GM04503 (cell line): ENCODE measurements around the gene GIPR.
"Not testable (repeated sequence)": the region's sequence is repeated elsewhere in the genome, so short reads cannot be mapped to it uniquely, and the experiment has no call there.

Experiments used
- DNase-seq: peaks from one replicate; pipeline ENCODE4 v3.0.0-alpha.2; 2012; ENCODE audit warnings: low read depth

Gene GIPR, protein sequence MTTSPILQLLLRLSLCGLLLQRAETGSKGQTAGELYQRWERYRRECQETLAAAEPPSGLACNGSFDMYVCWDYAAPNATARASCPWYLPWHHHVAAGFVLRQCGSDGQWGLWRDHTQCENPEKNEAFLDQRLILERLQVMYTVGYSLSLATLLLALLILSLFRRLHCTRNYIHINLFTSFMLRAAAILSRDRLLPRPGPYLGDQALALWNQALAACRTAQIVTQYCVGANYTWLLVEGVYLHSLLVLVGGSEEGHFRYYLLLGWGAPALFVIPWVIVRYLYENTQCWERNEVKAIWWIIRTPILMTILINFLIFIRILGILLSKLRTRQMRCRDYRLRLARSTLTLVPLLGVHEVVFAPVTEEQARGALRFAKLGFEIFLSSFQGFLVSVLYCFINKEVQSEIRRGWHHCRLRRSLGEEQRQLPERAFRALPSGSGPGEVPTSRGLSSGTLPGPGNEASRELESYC

GRCh38 chr19:45667620-45668341, at the start of gene GIPR:
TSS of gene GIPR (plus strand) at chr19:45668221. CDS start at chr19:45669521, 1,300 bp downstream.
- DNase-seq, result no peak

DNA sequence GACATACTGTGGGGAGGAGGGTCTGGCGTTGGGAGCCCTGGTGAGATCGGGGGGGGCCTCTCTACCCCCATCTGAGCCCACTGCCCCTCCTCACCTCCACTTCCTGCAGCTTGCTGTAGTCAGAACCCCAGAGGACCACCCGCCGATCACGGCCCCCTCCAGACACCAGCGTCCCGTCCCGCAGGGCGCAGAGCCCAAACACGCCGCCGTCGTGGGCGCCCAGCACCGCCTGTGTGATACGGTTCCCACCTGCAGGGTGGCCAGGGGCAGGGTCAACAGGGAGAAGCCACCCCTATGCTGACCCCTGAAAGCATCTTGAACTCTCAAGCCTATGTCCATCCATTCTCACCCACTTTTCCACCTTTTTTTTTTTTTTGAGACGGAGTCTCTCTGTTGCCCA, 46.6 kb upstream of the GIPR start:
- no peak for DNase-seq

DNA sequence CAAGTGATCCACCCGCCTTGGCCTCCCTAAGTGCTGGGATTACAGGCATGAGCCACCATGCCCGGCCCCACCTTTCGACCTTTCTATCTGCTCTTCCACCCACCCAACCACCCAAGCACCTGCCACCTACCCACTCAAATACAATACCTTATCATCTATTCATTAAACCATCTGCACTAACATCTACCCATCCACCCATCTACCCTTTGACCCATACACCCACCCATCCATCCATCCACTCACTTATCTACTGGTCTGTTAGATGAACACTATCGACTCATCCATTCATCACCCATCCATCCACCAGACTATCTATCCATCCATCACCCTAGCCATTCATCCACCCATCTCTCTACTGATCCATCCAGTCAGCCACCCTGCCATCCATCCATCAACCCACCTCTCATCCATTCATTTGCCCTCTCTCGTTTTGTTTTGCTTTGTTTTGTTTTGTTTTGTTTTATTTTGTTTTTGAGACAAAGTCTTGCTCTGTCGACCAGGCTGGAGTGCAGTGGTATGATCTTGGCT, 46.0 kb upstream of the GIPR start:
- DNase-seq, result no peak

DNA sequence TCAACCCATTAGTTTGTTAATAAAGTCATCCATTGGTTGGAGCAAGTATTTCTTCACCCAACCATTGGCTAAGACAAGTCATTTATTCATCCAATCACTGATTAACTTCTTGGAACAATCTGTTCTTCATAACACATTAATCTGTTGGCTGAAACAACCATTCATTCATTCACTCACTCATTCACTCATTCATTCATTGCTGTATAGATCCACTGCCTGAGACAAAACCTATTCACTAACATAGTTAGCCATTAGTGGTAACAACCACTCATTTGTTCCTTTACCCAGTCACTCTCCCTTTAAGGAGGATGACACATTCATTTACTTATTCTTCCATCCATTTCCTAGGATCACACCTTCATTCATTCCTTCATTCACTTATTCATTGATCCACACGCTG, 44.0 kb upstream of the GIPR start:
- DNase-seq, result no peak

DNA sequence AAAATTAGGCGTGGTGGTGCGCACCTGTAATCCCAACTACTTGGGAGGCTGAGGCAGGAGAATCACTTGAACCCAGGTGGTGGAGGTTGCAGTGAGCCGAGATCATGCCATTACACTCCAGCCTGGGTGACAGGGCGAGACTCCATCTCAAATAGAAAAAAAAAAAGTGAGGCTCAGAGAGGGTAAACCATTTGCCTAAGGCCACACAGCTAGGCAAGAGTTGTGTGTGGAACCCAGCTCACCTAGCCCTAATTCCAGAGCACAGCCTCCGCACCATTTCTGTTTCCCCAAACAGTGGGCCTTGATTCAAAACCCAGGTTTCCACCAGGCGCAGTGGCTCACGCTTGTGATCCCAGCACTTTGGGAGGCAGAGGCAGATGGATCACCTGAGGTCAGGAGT, 39.8 kb upstream of the GIPR start:
- DNase-seq, result not testable (repeated sequence)

DNA sequence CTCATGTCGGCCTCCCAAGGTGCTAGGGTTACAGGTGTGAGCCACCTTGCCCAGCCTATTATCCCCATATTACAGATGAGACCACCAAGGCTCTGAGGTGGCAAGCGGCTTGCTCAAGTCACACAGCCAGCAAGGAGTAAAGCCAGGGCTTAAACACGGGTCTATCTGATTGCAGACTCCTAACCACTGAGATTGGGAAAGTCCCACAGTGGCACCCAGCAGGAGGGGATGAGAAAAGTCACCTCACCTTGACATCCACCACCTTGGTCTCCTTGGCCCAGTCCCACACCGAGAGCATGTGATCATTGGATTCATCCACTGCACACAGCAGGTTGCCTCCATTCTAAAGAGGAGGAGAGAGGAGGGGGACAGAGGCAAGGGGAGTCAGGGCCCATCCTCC, 38.3 kb upstream of the GIPR start:
- no peak for DNase-seq

DNA sequence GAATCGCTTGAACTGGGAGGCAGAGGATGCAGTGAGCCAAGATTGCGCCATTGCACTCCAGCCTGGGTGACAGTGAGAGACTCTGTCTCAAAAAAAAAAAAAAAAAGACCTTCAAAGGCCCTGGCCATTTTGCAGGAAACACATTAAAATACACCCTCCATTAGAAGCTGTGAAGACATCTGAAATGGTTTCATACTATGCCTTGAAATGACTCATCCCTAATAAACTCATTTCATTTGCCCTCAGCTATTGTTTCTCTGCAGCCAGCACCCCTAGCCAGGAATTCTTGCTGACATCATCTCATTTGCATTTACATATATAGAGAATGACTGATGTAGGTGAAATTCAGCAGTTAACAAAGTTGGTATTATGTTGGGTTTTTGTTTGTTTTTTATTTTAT, 37.6 kb upstream of the GIPR start:
- peak; percentile 89 for DNase-seq

DNA sequence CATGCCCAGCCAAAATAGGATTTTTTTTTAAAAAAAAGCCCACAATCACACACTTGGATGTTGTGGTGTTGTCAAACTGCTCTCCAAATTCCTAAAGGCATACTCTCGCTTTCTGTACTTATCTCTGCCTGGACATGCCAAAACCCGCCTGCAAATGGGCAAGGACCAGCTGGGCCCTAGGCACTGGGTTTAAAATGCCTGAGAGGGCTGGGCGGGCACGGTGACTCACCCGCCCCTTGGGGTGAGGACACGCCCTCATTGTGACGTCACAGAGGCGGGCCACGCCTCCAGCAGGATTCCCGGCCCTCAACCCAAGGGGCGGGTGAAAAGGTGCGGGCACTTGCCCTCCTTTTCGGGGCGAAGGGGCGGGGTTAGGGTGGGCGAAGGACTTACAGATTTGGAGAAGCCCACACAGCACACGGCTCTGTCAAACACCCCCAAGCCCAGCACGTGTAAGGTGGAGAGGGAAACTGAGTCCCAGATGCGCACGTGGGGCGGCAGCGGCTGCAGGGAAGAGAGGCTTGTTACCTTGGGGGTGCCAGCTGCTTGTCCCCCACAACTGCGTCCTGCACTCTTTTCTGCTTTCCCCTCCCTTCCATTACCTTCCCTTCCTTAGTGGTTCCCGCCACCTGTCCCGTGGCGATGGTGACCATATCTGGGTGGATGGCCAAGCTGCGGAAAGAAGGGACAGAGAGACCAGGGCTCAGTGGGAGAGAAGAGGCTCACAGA, 35.4 kb upstream of the GIPR start:
- DNase-seq, result peak; percentile 80

GRCh38 chr19:45636275-45636674, 31.7 kb upstream of the GIPR start:
- DNase-seq, result no peak

GRCh38 chr19:45636902-45637301, 31.1 kb upstream of the GIPR start:
- no peak for DNase-seq

DNA sequence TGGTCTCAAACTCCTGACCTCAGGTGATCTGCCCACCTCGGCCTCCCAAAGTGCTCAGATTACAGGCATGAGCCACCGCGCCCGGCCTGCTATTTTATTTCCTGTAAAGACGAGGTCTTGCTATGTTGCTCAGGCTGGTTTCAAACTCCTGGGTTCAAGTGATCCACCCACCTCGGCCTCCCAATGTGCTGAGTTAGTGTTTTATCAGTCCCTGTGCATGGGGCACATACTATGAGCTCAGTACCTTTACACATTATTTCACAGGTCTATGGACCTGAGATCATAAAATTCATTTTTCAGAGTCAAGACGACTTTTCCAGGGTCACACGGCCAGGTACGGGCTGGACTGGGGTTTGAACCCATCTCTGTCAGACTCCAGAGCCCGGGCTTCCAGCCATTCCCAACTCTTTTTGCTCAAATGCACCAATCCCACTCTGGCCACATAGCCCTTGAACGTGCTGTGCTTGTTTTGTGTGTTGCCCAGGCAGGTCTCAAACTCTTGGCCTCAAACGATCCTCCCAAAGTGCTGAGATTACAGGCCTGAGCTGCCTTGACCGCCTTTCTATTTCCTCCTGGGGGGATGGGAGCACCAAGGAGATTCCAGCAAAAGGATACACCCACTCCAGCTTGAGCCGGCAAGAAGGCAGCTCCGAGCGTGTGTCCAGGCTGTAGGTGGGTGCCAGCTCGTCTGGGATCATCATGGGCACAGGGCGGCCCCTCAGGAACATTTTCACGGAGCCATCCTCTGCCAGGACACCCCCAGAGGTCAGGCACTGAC, 29.9 kb upstream of the GIPR start:
- peak; percentile 30 for DNase-seq

DNA sequence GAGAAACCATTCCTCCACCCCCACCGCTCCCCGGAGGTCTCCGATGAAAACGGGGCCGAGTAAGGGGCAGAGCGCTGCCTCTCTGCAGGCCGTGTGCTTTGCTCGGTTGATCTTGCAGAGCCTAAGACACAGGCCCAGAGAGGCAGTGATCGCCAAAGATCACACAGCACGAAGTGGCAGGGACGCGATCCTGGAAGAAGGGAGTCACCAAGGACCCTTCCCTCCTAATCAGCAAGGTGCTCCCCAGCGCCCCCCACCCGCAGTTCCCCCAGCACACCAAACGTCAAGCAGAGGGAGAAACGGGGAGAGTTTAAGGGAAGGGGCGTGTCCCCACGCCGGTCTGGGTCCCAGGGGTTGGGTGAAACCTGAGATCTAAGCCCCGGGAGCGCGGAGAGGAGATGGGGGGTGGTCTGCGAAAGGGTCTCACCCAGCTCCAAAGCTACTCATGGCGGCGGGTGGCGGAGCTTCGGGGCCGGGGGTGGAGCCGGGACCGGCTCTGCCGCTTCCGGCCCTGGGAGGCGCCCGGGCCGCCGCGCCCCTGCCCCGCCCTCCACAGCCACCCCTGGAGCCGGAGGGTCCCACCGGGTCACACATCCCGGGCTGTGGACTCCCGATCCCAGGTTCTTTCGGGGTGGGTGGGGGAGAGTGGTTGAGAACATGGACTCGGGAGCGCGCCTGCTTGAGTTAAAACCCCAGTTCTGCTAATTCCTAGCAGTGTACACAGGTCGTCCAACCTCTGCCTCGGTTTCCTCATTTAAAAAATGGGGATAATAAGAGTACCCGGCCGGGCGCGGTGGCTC, 28.9 kb upstream of the GIPR start, which contains the start of gene EML2:
TSS of gene EML2 (minus strand) at position 468 of the 800 bp plus-strand sequence. CDS start at position 447, 21 bp downstream.
- no peak for DNase-seq

GRCh38 chr19:45640849-45641273, 27.2 kb upstream of the GIPR start:
- DNase-seq, result no peak

DNA sequence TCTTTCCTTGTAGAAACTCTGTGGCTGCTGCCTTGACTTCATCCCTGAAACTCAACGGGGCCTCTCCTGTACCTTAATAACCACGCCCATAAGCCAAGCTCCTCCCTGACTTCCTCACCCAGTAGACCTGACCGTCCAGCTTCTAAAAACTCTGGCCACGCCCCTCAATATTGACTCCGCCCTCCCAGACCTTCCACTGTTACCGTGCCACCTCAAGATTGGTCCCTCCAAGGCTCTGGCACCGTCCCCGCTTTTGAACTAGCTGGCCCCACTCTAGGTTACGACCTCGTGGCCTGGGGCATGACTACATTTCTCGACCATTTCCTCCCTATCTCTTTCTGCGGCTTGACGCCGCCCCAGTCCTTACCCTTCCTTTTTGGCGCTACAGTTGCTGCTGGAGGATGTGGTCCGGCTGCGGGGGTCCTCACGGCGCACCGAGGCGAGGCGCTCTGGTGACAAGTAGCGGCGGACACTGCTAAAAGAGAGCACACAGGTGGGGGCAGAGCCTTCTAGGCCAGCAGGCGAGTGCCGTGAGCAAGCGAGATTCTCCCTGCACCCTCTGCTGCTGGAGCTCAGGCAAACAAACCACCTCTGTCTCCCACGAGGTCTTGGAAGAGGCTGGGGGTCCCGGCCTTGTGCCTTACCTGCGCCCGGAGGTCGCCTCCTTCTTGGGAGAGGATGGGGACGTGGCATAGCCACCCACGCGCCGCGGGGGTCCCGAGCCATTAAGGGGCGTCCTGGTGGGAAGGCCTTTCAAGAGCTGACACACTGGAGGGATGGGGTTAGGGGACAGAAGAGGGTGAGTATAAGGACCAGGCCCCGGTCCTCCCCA, 26.5 kb upstream of the GIPR start:
- no peak for DNase-seq

DNA sequence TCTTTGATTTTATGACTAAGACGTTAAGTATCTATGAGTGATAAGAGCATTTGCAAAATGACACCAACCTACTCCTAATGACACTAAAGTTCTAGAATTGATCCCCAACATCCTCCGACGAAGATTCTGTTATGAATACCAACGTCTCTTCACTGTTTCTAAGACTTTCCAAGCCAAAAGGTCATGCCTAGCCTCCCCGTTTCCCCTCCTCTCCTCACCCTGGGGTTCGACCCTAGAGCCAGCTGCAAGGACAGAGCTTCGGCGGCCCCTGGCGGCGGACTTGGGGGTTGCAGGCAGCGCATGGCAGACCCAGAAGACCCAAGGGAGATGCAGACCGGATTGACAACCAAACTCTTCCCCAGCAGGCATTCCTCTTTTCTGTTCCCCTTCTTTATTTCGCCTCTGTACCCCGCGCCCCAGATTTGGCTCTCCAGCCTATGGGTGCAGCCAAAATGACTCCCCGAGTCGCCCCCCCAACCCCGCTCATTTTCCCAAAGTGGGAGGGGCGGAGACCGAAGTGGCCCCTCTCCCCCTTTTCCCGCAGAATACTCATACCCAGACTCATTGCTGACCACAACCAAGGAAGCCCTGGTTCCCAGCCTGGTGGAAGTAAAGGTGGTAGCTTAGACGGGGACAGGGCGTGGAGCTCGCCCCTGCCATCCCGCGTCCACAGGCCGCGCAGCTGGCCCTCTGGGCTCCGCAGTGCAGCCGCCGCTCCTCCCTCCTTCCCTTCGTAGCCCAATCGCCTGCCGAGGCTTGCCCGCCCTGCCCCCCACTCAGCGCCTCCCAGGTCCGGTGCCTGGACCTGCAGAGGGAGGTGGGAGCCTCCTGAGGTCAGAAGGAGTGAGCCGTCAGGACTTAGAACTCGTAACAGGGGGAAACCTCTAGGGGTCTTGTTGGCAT, 24.7 kb upstream of the GIPR start:
- DNase-seq, result peak; percentile 31

DNA sequence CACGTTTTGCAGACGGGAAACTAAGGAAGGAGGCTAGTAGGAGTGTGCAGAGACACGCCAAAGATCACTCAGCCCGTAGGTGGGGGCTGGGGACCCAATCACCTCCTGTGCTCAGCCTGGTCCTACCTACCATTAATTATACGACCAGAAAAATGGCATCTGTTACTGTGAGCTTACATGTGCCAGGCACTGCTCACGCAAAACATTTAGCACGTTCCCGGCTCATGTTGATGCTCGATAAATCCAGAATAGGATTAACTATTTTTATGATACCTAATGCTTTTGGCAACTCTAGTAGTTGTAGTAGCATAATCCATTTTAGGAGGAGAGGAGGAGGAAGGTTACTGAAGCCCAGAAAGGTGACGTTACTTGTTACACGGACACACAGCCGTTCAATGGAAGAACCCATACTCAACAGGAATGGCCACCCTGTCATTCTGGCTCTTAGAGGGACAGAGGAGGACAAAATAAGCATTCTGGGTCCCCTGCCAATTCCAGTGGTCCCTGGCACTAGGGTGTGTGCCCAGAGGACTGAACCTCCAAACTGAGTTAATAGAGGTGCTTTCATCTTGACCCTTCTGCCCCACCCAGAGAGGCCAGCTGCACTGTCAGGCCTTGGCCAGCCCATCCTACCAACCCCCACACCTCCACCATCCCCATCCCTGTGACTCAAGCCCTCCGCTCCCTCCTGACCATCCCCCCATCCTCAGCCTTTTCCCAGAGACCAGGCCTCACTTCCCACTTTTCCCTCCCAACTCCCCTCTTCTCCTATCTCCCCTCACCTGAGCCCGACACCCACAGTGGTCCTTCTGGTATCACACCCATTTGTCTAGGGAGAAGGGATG, 23.9 kb upstream of the GIPR start:
- DNase-seq, result no peak

DNA sequence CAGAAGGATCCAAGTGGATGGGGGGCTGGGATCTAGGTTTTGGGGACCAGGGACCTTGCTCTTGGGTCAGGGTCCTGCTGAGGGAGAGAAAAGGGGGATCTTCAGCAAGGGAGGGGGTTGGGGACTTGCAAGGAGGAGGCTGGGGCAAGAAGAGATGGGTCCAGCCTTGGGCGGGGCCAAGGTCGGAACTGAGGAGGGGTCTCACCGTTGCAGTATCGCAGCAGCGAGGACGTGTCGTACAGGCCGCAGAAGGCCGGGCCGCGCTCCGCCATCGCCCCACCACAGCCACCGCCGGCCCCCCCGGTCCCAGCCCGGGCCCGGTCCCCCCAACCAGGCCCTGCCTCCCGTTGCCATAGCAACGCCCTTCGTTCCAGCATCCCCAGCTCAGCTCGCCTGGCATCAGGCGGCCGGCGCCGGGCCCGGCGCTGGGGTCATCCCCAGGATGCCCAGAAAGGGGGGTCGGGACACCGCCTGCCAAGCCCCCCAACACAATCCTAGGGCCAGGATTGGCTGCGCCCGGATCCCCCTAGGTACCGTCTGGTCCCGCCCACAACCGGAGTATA, 22.9 kb upstream of the GIPR start:
- DNase-seq, result no peak
